Breast epithelium (tissue), 4 donors: Measurements from ENCODE around the gene SLC34A1. TPM values are rescaled to one million over a fixed set of nuclear protein-coding genes. Genes with fewer than 3 reads are reported as not detected.

Experiments used
- DNase-seq, 2 donors: peaks; one replicate each; pipeline ENCODE4 v3.0.0-alpha.2; 2019; ENCODE audit warnings: low spot score in 2 of 2
- H3K27ac ChIP-seq, 2 donors: fragments of 200-600 bp; sonication (generic) in 1 of 2; one replicate each; pipeline ENCODE4 v1.5.1; 2016 to 2019; ENCODE audit warnings: mild to moderate bottlenecking in 1 of 2
- H3K27me3 ChIP-seq, 2 donors: fragments of 200-600 bp; sonication (generic) in 1 of 2; one replicate each; pipeline versions ENCODE4 v1.5.1 to v1.6.0; 2017 to 2019; ENCODE audit warnings: control low read depth in 1 of 2, mild to moderate bottlenecking in 1 of 2
- H3K36me3 ChIP-seq: fragments of 200-600 bp; one replicate; pipeline ENCODE4 v1.5.1; 2019
- H3K4me1 ChIP-seq, 2 donors: fragments of 200-600 bp; sonication (generic); one replicate each; pipeline ENCODE4 v1.5.1; 2016 to 2019; ENCODE audit warnings: control low read depth in 1 of 2
- H3K4me3 ChIP-seq, 3 donors: fragments of 200-600 bp; sonication (generic); 1 replicate in 2 of 3; 2 replicates in 1 of 3; pipeline ENCODE4 v1.5.1; 2016 to 2019; ENCODE audit warnings: mild to moderate bottlenecking in 3 of 3, moderate library complexity in 2 of 3
- H3K9me3 ChIP-seq, 2 donors: fragments of 200-600 bp; sonication (generic) in 1 of 2; one replicate each; pipeline ENCODE4 v1.5.1; 2016 to 2019; ENCODE audit warnings: control low read depth in 1 of 2
- POLR2A ChIP-seq: fragments of 450-650 bp; IDR thresholded peaks from one replicate; pipeline ENCODE4 v1.6.1; 2016; ENCODE audit warnings: antibody characterized with exemption, mild to moderate bottlenecking, moderate library complexity
- POLR2AphosphoS5 ChIP-seq, 3 donors: sonication (generic); formaldehyde crosslinking; IDR thresholded peaks; one replicate each; pipeline ENCODE4 v1.6.1; 2017; ENCODE audit warnings: antibody characterized with exemption in 3 of 3
- intact Hi-C: fragments of 100-400 bp; cut with DNase I; formaldehyde crosslinking; loops from one replicate; pipeline ENCODE4 v1.15.1; 2023; ENCODE audit warnings: low total_unique reads
- total RNA-seq, 3 donors: library from RNA; depleted of rRNA; stranded (reverse); fragments of >200 nt; gene quantifications; one replicate each; pipeline ENCODE4 v1.1.0, GENCODE V29; 2016
- TF ChIP-seq, protein P1 (sequence below), 3 donors: fragments of 450-650 bp; IDR thresholded peaks; one replicate each; pipeline ENCODE4 v1.5.1; 2016 to 2017; ENCODE audit warnings: antibody characterized with exemption in 3 of 3, mild to moderate bottlenecking in 3 of 3, moderate library complexity in 3 of 3

SLC34A1 gene, protein sequence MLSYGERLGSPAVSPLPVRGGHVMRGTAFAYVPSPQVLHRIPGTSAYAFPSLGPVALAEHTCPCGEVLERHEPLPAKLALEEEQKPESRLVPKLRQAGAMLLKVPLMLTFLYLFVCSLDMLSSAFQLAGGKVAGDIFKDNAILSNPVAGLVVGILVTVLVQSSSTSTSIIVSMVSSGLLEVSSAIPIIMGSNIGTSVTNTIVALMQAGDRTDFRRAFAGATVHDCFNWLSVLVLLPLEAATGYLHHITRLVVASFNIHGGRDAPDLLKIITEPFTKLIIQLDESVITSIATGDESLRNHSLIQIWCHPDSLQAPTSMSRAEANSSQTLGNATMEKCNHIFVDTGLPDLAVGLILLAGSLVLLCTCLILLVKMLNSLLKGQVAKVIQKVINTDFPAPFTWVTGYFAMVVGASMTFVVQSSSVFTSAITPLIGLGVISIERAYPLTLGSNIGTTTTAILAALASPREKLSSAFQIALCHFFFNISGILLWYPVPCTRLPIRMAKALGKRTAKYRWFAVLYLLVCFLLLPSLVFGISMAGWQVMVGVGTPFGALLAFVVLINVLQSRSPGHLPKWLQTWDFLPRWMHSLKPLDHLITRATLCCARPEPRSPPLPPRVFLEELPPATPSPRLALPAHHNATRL
- total RNA-seq = not detected

DNA sequence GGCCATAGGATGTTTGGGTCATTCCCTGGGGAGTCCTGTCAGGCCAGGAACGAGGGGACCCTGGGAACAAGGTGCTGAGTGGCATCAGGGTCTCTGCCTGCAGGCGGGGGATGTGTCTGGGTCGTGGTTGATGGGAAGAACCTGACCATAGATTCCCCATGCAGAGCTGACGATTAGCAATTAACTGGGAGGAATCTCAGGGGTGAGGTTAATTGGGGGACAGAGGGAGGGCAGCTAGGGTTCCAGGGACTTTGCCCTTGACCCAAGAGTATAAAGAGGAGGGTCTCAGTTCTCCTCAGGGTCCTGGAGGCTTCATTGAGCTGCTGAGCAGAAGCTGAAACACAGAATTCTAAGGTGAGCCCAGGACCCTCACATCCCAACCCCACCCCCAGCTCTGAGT is at the start of gene SLC34A1:
SLC34A1 (plus strand) TSS at position 301 of the 400 bp plus-strand sequence. CDS start 1,308 bp downstream, outside the sequence.
- no peaks in the 10 kb centered on the region for H3K36me3 ChIP-seq
- intact Hi-C loops = no loop called here
- H3K4me3 ChIP-seq = no peak within 1 kb of the TSS
- TF ChIP-seq POLR2AphosphoS5 (IDR thresholded peaks at IDR 0.05) = no peak
- TF ChIP-seq, protein P1, sequence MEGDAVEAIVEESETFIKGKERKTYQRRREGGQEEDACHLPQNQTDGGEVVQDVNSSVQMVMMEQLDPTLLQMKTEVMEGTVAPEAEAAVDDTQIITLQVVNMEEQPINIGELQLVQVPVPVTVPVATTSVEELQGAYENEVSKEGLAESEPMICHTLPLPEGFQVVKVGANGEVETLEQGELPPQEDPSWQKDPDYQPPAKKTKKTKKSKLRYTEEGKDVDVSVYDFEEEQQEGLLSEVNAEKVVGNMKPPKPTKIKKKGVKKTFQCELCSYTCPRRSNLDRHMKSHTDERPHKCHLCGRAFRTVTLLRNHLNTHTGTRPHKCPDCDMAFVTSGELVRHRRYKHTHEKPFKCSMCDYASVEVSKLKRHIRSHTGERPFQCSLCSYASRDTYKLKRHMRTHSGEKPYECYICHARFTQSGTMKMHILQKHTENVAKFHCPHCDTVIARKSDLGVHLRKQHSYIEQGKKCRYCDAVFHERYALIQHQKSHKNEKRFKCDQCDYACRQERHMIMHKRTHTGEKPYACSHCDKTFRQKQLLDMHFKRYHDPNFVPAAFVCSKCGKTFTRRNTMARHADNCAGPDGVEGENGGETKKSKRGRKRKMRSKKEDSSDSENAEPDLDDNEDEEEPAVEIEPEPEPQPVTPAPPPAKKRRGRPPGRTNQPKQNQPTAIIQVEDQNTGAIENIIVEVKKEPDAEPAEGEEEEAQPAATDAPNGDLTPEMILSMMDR (IDR thresholded peaks at IDR 0.05) = no peak
- no peak for TF ChIP-seq POLR2A
- no peak within 1 kb of the TSS for H3K27ac ChIP-seq
- H3K27me3 ChIP-seq = no peaks in the 10 kb centered on the region
- no peaks in the 10 kb centered on the region for H3K9me3 ChIP-seq
- DNase-seq = no peak
- H3K4me1 ChIP-seq = no peaks in the 10 kb centered on the region

DNA sequence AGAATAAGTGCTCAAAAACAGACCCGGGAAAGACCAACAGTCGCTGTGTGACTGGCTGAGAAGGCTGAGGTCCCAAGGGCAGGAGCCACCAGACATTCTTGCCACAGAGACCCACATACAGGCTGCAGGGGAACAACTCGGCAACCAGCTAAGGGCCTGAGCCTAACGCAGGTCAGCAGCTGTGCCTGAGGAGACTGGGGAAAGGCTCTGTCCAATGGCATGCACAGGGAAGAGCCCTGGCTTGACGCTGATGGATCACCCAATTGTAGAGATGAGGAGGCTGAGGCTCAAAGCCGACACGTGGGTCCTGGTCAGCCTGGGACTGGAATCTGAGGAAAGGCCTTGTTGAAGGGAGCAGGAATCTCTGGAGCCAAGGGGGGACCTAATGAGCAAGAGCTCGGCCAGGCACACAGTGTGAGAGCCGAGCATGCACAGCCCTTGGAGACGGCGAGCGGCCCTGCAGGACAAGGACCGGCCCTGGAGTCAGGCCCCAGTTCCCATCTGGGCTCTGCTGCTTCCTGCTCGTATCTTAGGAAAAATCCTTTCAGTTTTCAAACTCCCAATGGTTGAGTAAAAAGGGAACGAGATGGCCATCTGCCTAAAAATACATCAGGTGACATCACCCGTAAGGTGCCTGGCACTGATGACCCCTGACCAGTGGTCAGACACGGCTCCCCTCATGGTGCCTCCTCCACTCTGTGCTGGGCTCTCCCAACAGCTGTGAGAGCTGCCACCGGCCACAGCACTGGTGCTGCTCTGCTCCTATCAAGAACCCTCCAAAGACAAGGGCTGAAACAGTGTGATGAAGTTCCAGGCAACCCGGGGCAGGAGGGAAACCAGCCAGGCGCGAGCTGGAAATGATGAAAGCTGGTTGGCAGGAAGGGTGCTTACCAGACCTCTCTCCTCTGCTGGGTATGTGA is 49.2 kb upstream of the SLC34A1 start:
- Histone ChIP-seq H3K27me3 (no peaks in the 10 kb centered on the region), H3K4me3 (no peak overlapping the region), H3K27ac (no peak overlapping the region), H3K9me3 (no peaks in the 10 kb centered on the region), H3K4me1 (peaks cover 0 to 9% of the 10 kb centered on the region in 2 donors), H3K36me3 (peaks cover 20% of the 10 kb centered on the region)
- TF ChIP-seq, protein P1 (IDR thresholded peaks at IDR 0.05) = no peak
- TF ChIP-seq POLR2A (no peak), POLR2AphosphoS5 (IDR thresholded peaks at IDR 0.05) (no peak)
- intact Hi-C loops = no loop called here
- DNase-seq = no peak

DNA sequence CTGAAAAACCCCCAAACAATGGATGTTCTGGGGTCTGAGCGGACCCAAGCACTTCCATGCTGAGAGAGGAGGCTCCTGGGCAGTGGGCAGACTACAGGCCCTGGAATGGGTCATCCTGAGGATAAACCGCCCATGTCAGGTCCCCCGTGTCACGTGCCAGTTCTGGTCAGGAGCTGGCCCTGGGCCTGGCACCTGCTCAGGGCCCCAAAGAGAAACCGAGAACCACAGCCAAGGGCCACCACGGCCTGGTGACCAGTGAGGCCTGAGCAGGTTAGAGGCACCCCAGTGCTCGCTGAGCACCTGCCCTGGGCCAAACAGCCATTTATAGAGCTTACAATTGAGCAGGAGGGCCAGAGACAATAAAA is 48.6 kb upstream of the SLC34A1 start:
- Histone ChIP-seq H3K27me3 (no peaks in the 10 kb centered on the region), H3K4me3 (no peak overlapping the region), H3K9me3 (no peaks in the 10 kb centered on the region), H3K36me3 (peaks cover 20% of the 10 kb centered on the region), H3K27ac (no peak overlapping the region), H3K4me1 (peaks cover 0 to 9% of the 10 kb centered on the region in 2 donors)
- no peak for DNase-seq
- intact Hi-C loops = no loop called here
- TF ChIP-seq, protein P1 (IDR thresholded peaks at IDR 0.05) = no peak

DNA sequence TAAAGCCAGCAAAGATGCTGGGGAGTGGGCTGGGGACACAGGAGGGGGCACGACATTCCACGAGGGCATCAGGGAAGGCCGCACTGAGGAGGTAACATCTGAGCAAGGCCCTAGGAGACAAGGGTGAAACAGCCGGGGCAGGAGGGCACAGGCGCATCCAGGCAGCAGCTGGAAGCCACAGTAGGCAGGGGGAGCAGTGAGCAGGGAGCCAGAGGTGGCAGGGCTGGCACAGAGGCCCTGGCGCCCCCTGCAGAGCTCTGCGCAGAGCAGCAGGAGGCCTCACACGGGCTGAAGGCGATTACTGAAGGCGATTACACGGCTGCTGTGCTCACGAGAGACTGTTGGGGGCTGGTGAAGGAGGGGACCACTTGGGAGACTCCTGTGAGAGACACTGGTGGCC is 48.1 kb upstream of the SLC34A1 start:
- peaks cover 20% of the 10 kb centered on the region for H3K36me3 ChIP-seq
- intact Hi-C loops = no loop called here

More for the DNA sequence above, 48.1 kb upstream of the SLC34A1 start:
- Histone ChIP-seq H3K27me3 (no peaks in the 10 kb centered on the region), H3K9me3 (no peaks in the 10 kb centered on the region), H3K4me3 (no peak overlapping the region), H3K27ac (peak overlapping the region; percentile 57 to 61), H3K4me1 (peaks cover 0 to 9% of the 10 kb centered on the region in 2 donors)
- DNase-seq = no peak
- TF ChIP-seq POLR2AphosphoS5 (IDR thresholded peaks at IDR 0.05) (no peak), POLR2A (no peak)
- TF ChIP-seq, protein P1 (IDR thresholded peaks at IDR 0.05) = no peak
